HEK293T (cell line): ENCODE data around the gene ADAT2.

Experiments
- BHLHE40 ChIP-seq: fragments of 450-650 bp; IDR thresholded peaks from 2 replicates; pipeline ENCODE4 v1.6.1; 2016; ENCODE audit warnings: mild to moderate bottlenecking, moderate library complexity, borderline replicate concordance
- FOXA1 ChIP-seq: fragments of 450-650 bp; IDR thresholded peaks from 2 replicates; pipeline ENCODE4 v1.6.1; 2016; ENCODE audit warnings: mild to moderate bottlenecking
- FOXM1 ChIP-seq: fragments of 450-650 bp; IDR thresholded peaks from 2 replicates; pipeline ENCODE4 v1.6.1; 2017; ENCODE audit warnings: mild to moderate bottlenecking, borderline replicate concordance

- TF ChIP-seq FOXM1 (no peak), FOXA1 (no peak), BHLHE40 (no peak)
These were observed 36.3 kb upstream of the ADAT2 start for GRCh38 chr6:143486752-143487151.
